ENCODE results near the gene EFCAB6. TPM values are rescaled to one million over a fixed set of nuclear protein-coding genes. Genes with fewer than 3 reads are reported as not detected.

The EFCAB6 gene
- total and polyA plus RNA-seq, 8 donors = 0.29 to 10.5 (median 3.5) TPM

DNA sequence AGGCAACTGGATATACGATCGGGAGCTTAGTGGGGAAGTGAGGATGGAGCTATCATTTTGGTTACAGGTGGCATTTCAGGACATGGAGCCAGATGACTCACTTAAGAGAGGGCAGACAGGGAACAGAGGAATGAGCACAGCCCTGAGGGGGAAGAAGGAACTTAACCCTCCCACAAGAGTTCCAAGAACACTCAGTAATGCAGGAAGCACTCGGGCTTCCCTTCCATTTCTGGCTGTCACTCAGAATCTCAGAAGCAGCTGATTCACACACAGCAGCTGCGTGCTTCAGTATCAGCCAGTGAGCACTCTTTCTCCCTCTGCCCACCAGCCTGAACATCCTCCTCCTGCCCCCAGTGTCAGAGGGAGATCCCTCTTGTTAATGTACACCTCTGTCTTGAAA lies 34.8 kb downstream of the EFCAB6 start:
- 54 to 76% (median 67%) methylated on average over 4 of the region's 4 CpGs for WGBS, 5 donors
- no peak overlapping the region for H3K27ac ChIP-seq
- no peaks in the 10 kb centered on the region for H3K27me3 ChIP-seq
- H3K36me3 ChIP-seq = peaks cover 0 to 8% (median 3%) of the 10 kb centered on the region in 4 donors
- no peak overlapping the region for H3K4me3 ChIP-seq
- H3K9me3 ChIP-seq = no peaks in the 10 kb centered on the region
- TF ChIP-seq POLR2A (IDR thresholded peaks at IDR 0.05) (no peak), POLR2AphosphoS5 (IDR thresholded peaks at IDR 0.05) (no peak), EP300 (IDR thresholded peaks at IDR 0.05) (no peak)
- TF ChIP-seq, protein P1, sequence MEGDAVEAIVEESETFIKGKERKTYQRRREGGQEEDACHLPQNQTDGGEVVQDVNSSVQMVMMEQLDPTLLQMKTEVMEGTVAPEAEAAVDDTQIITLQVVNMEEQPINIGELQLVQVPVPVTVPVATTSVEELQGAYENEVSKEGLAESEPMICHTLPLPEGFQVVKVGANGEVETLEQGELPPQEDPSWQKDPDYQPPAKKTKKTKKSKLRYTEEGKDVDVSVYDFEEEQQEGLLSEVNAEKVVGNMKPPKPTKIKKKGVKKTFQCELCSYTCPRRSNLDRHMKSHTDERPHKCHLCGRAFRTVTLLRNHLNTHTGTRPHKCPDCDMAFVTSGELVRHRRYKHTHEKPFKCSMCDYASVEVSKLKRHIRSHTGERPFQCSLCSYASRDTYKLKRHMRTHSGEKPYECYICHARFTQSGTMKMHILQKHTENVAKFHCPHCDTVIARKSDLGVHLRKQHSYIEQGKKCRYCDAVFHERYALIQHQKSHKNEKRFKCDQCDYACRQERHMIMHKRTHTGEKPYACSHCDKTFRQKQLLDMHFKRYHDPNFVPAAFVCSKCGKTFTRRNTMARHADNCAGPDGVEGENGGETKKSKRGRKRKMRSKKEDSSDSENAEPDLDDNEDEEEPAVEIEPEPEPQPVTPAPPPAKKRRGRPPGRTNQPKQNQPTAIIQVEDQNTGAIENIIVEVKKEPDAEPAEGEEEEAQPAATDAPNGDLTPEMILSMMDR (IDR thresholded peaks at IDR 0.05) = no peak
- intact Hi-C loops (cut with DNase I; ENCODE audit: low total_unique reads) = no loop called here
- DNase-seq = no peak
- no peaks in the 10 kb centered on the region for H3K4me1 ChIP-seq

DNA sequence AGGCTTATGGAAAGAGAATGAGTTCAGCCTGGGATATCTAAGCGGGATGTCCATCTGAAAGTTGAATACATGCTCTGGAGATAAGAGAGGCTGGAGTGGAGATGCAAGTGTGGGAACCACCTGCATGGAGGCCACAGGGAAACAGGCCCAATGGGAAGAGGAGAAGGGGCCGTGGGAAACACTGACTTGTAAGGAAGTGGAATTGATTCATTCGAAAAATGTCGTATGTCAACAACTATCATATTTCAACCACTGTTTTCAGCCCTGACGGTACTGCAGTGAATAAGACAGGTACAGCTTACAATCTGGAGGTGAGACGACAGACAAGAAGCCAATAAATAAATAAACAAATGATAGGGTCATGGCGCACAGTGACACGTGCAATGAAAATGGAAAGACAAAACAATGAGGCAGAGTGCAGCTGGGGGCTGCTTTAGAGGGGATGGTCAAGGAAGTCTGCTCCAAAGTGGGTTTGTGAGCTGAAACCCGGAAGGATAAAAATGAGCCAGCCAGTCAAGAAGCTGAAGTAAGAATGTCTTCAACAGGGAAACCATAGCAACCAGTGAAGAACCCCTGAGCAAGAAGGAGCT lies 35.9 kb downstream of the EFCAB6 start:
- TF ChIP-seq EP300 (IDR thresholded peaks at IDR 0.05) = no peak
- TF ChIP-seq POLR2AphosphoS5 (IDR thresholded peaks at IDR 0.05) = no peak
- TF ChIP-seq, protein P1 (IDR thresholded peaks at IDR 0.05) = no peak
- no peak for TF ChIP-seq POLR2A (IDR thresholded peaks at IDR 0.05)
- intact Hi-C loops (cut with DNase I; ENCODE audit: low total_unique reads) = no loop called here
- 75 to 87% (median 81%) methylated on average over 8 to 9 of the region's 9 CpGs for WGBS, 5 donors
- H3K27me3 ChIP-seq = no peaks in the 10 kb centered on the region
- no peaks in the 10 kb centered on the region for H3K9me3 ChIP-seq
- H3K4me1 ChIP-seq = no peaks in the 10 kb centered on the region
- no peak for DNase-seq
- no peak overlapping the region for H3K27ac ChIP-seq
- H3K36me3 ChIP-seq = peaks cover 0 to 7% (median 3%) of the 10 kb centered on the region in 4 donors
- H3K4me3 ChIP-seq = no peak overlapping the region

DNA sequence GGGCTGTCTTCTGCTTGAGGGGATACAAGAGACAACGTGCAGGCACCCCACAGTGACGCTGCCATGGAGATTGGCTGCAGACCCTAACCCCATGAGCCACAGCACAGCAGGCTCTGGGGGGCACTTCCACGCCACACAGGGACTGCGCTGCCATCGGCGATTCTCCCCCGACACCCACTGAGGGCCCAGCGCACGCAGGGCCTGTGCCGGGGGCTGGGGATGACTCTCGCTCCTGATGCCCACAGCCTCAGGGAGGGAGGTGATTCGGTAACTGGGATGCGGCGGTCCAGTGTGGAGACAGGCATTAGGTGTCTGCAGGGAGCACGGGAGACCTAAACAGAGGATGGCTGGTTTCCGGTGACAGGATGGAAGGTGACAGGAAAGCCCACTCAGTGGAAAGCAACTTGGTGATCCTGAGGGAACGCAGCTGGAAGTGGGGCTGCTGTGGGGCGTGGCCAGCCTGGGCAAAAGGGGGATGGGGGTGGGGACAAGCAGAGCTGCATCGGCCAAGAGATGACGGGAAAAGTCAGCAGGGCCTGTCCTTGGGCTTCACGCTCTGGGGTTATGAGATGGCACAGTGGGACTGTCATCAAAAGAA lies 37.7 kb downstream of the EFCAB6 start:
- Histone ChIP-seq H3K4me1 (no peaks in the 10 kb centered on the region), H3K27me3 (no peaks in the 10 kb centered on the region), H3K36me3 (no peaks in the 10 kb centered on the region), H3K27ac (no peak overlapping the region), H3K4me3 (no peak overlapping the region), H3K9me3 (no peaks in the 10 kb centered on the region)
- DNase-seq = no peak
- WGBS, 5 donors = 89 to 94% (median 91%) methylated on average over 20 to 21 of the region's 21 CpGs
- intact Hi-C loops (cut with DNase I; ENCODE audit: low total_unique reads) = no loop called here
- TF ChIP-seq, protein P1 (IDR thresholded peaks at IDR 0.05) = no peak
- TF ChIP-seq EP300 (IDR thresholded peaks at IDR 0.05) = no peak
- TF ChIP-seq POLR2A (IDR thresholded peaks at IDR 0.05) = no peak
- TF ChIP-seq POLR2AphosphoS5 (IDR thresholded peaks at IDR 0.05) = no peak

DNA sequence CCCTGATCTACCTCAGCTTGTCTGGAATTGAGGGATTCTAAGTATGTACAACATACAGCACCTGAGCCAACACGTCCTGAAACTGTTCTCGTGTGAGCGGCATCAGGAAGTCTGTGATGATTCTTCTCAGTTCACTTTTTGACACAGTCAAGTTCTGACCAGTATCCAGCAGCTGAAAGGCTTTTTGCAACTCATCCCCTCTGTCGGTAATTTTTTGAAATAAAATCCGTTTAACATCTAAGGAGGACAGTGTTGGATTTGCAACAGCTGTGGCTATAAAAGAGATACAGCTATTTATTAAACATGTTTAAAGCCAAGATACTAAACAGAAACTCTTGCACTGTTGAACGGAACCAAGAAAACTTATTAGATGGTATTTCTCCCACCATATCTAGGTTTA lies 39.3 kb downstream of the EFCAB6 start:
- H3K36me3 ChIP-seq = no peaks in the 10 kb centered on the region
- H3K9me3 ChIP-seq = no peaks in the 10 kb centered on the region
- no peaks in the 10 kb centered on the region for H3K4me1 ChIP-seq
- no peak overlapping the region for H3K27ac ChIP-seq
- no peak for DNase-seq
- no peak overlapping the region for H3K4me3 ChIP-seq
- no peak for TF ChIP-seq POLR2A (IDR thresholded peaks at IDR 0.05)
- no peak for TF ChIP-seq POLR2AphosphoS5 (IDR thresholded peaks at IDR 0.05)
- TF ChIP-seq EP300 (IDR thresholded peaks at IDR 0.05) = no peak
- TF ChIP-seq, protein P1 (IDR thresholded peaks at IDR 0.05) = no peak
- WGBS, 5 donors = 67 to 84% (median 80%) methylated on average over 6 of the region's 6 CpGs
- intact Hi-C loops (cut with DNase I; ENCODE audit: low total_unique reads) = no loop called here
- H3K27me3 ChIP-seq = no peaks in the 10 kb centered on the region
